H9 (cell line): Measurements from ENCODE around the gene FYN. TPM values are rescaled to one million over a fixed set of nuclear protein-coding genes. Genes with fewer than 3 reads are reported as not detected.

ENCODE experiments used
- DNase-seq: peaks from one replicate; pipeline ENCODE4 v3.0.0-alpha.2; 2017
- H2AFZ ChIP-seq: one replicate; pipeline ENCODE4 v1.6.1; 2013; ENCODE audit warnings: mild to moderate bottlenecking, low read length, control low read depth, moderate library complexity
- H2AK5ac ChIP-seq: 2 replicates; pipeline ENCODE4 v1.6.1; 2013; ENCODE audit warnings: low read length, control low read depth, mixed read lengths; ENCODE audit not compliant: insufficient read length
- H2BK120ac ChIP-seq: one replicate; pipeline ENCODE4 v1.6.1; 2013; ENCODE audit warnings: low read depth, mild to moderate bottlenecking, low read length, control low read depth, inconsistent platforms; ENCODE audit not compliant: poor library complexity, severe bottlenecking
- H2BK12ac ChIP-seq: 2 replicates; pipeline ENCODE4 v1.6.1; 2013; ENCODE audit warnings: low read length, control low read depth, mixed read lengths, low read depth; ENCODE audit not compliant: insufficient read length
- H2BK15ac ChIP-seq: 2 replicates; pipeline ENCODE4 v1.6.1; 2013; ENCODE audit warnings: low read depth, low read length, control low read depth
- H2BK20ac ChIP-seq: one replicate; pipeline ENCODE4 v1.6.1; 2013; ENCODE audit warnings: low read depth, mild to moderate bottlenecking, low read length, control low read depth, inconsistent platforms; ENCODE audit not compliant: poor library complexity, severe bottlenecking
- H2BK5ac ChIP-seq: 2 replicates; pipeline ENCODE4 v1.6.1; 2013; ENCODE audit warnings: low read length, control low read depth, mixed read lengths; ENCODE audit not compliant: insufficient read length
- H3K14ac ChIP-seq: 2 replicates; pipeline ENCODE4 v1.6.1; 2013; ENCODE audit warnings: low read length, control low read depth; ENCODE audit not compliant: insufficient read depth
- H3K18ac ChIP-seq: 2 replicates; pipeline ENCODE4 v1.6.1; 2013; ENCODE audit warnings: low read depth, mild to moderate bottlenecking, mixed read lengths, low read length, control low read depth; ENCODE audit not compliant: insufficient read length
- H3K23ac ChIP-seq: 2 replicates; pipeline ENCODE4 v1.6.1; 2013; ENCODE audit warnings: low read length, control low read depth, mixed read lengths, low read depth; ENCODE audit not compliant: insufficient read length
- H3K23me2 ChIP-seq: 2 replicates; pipeline ENCODE4 v1.6.1; 2013; ENCODE audit warnings: low read depth, mild to moderate bottlenecking, mixed read lengths, low read length, control low read depth; ENCODE audit not compliant: insufficient read length, poor library complexity, severe bottlenecking
- H3K27ac ChIP-seq: 2 replicates; pipeline ENCODE4 v1.5.1; 2013; ENCODE audit warnings: low read length, control low read depth, mixed read lengths, low read depth; ENCODE audit not compliant: insufficient read length
- H3K27me3 ChIP-seq: 2 replicates; pipeline ENCODE4 v1.6.1; 2013; ENCODE audit warnings: low read length, control low read depth, inconsistent platforms; ENCODE audit not compliant: insufficient read depth
- H3K4ac ChIP-seq: 2 replicates; pipeline ENCODE4 v1.6.1; 2013; ENCODE audit warnings: low read depth, mild to moderate bottlenecking, control low read depth, inconsistent platforms, low read length, moderate library complexity
- H3K4me1 ChIP-seq: 2 replicates; pipeline ENCODE4 v1.6.1; 2013; ENCODE audit warnings: low read length, control low read depth, inconsistent platforms; ENCODE audit not compliant: insufficient read depth
- H3K4me2 ChIP-seq: 2 replicates; pipeline ENCODE4 v1.6.1; 2013; ENCODE audit warnings: low read length, control low read depth, mixed read lengths; ENCODE audit not compliant: insufficient read length, insufficient read depth
- H3K56ac ChIP-seq: 2 replicates; pipeline ENCODE4 v1.6.1; 2013; ENCODE audit warnings: low read depth, mild to moderate bottlenecking, mixed read lengths, low read length, control low read depth; ENCODE audit not compliant: insufficient read length
- H3K79me1 ChIP-seq: 2 replicates; pipeline ENCODE4 v1.6.1; 2013; ENCODE audit warnings: low read depth, mild to moderate bottlenecking, moderate library complexity, low read length, control low read depth, inconsistent platforms; ENCODE audit not compliant: insufficient read depth, poor library complexity, severe bottlenecking
- H3K79me2 ChIP-seq: 2 replicates; pipeline ENCODE4 v1.6.1; 2013; ENCODE audit warnings: low read length, control low read depth, inconsistent platforms; ENCODE audit not compliant: insufficient read depth
- H3K9ac ChIP-seq: 2 replicates; pipeline ENCODE4 v1.6.1; 2013; ENCODE audit warnings: low read length, control low read depth, mixed read lengths; ENCODE audit not compliant: insufficient read length; ENCODE audit errors: extremely low read depth
- H3K9me3 ChIP-seq: one replicate; pipeline ENCODE4 v1.6.1; 2013; ENCODE audit warnings: low read depth, low read length, inconsistent platforms; ENCODE audit not compliant: control insufficient read depth
- H3T11ph ChIP-seq: one replicate; pipeline ENCODE4 v1.6.1; 2013; ENCODE audit warnings: mild to moderate bottlenecking, low read length, control low read depth, inconsistent platforms
- H4K20me1 ChIP-seq: one replicate; pipeline ENCODE4 v1.6.1; 2013; ENCODE audit not compliant: control insufficient read depth, insufficient read length, insufficient read depth
- H4K5ac ChIP-seq: 2 replicates; pipeline ENCODE4 v1.6.1; 2013; ENCODE audit warnings: low read depth, mild to moderate bottlenecking, mixed read lengths, low read length, control low read depth; ENCODE audit not compliant: insufficient read length
- H4K8ac ChIP-seq: replicated peaks from 2 replicates; pipeline ENCODE4 v1.6.1; 2013; ENCODE audit warnings: low read length, control low read depth, mixed read lengths, low read depth; ENCODE audit not compliant: insufficient read length
- H4K91ac ChIP-seq: 2 replicates; pipeline ENCODE4 v1.6.1; 2013; ENCODE audit warnings: low read depth, mild to moderate bottlenecking, moderate library complexity, mixed read lengths, low read length, control low read depth; ENCODE audit not compliant: insufficient read length
- H3K27ac Mint-ChIP-seq, 3 experiments: 2 replicates in 2 of 3; 3 replicates in 1 of 3; pipeline ENCODE4 v1.8.0; 2020 to 2021; ENCODE audit warnings: mixed read lengths in 3 of 3, mild to moderate bottlenecking in 1 of 3, moderate library complexity in 1 of 3
- H3K27me3 Mint-ChIP-seq: 2 replicates; pipeline ENCODE4 v1.8.0; 2021; ENCODE audit warnings: low read depth, mild to moderate bottlenecking, moderate library complexity, mixed read lengths
- H3K36me3 Mint-ChIP-seq, 3 experiments: 2 replicates in 2 of 3; 3 replicates in 1 of 3; pipeline ENCODE4 v1.8.0; 2020 to 2021; ENCODE audit warnings: low read depth in 3 of 3, mixed read lengths in 3 of 3; ENCODE audit not compliant: insufficient read depth in 1 of 3
- H3K4me1 Mint-ChIP-seq, 2 experiments: 2 replicates each; pipeline ENCODE4 v1.8.0; 2020; ENCODE audit warnings: mixed read lengths in 2 of 2
- H3K4me3 Mint-ChIP-seq, 2 experiments: 2 replicates in 1 of 2; 3 replicates in 1 of 2; pipeline ENCODE4 v1.8.0; 2020 to 2021; ENCODE audit warnings: mild to moderate bottlenecking in 2 of 2, mixed read lengths in 2 of 2, moderate library complexity in 1 of 2
- H3K9me3 Mint-ChIP-seq, 2 experiments: 2 replicates in 1 of 2; 3 replicates in 1 of 2; pipeline ENCODE4 v1.8.0; 2020; ENCODE audit warnings: mild to moderate bottlenecking in 2 of 2, mixed read lengths in 2 of 2, moderate library complexity in 1 of 2
- CTCF ChIP-seq: fragments of 200-600 bp; sonication (generic); conservative IDR thresholded peaks from 3 replicates; pipeline ENCODE4 v1.8.0; 2021; ENCODE audit warnings: antibody characterized with exemption, mild to moderate bottlenecking
- WGBS: extraction: QIAGEN DNeasy Blood & Tissue Kit; methylation state at CpG from one replicate; pipeline ENCODE4 v1.1.7; 2013; ENCODE audit warnings: missing lambda C conversion rate, low lambda C conversion rate, mixed read lengths; ENCODE audit not compliant: insufficient read length; ENCODE audit errors: extremely low coverage; 5-methylcytosine and 5-hydroxymethylcytosine counted together
- total RNA-seq: library from RNA; stranded (reverse); gene quantifications from 2 replicates; pipeline ENCODE4 v1.2.1, GENCODE V29; 2021

The FYN gene
- total RNA-seq, 1 experiment from 2014 or later: 64.8 TPM

DNA sequence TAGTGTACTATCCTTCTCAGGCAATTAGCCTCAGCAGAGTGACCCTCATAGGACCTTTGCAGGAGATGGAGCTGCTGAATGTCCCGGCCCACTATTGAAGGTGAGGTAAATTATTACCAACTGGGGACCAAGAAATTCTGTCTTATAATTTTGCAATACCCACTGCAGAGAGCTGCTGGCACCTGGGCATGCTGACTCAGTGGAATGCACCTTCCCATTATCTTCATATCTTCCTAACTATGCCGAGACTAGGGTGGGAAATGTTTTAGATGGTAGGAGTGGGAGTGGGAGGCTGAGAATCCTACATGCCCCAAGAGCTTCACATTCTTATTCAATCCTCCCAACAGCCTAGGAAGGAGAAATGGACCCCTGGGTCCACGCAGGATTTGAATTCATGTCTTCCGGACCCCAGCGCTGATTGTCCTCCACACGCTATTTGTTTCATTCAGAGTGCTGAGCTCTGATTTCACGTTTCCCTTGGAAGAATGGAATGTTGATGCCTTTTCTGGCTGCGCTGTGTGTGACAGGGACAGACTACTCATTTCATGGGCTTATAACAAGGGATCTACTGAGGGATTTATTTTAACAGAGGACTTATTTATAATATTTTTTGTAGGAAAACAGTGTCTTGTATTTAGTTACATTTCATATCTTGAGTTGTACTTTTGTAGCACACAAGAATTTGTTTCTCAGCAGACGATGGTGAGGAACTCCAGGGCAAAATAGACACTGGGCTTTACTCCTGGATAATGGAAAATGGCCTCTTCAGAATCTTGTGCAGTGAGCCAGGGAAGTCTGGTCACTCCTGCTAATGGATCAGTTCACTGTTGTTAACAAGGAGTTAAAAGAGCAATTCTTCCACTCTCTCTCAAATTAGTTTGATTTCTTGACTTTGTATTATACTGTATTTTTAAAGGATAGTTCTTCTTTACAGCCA lies 66.4 kb downstream of the FYN start:
- no peak overlapping the region for H3K27ac ChIP-seq
- no peaks in the 10 kb centered on the region for H3K27me3 Mint-ChIP-seq
- H3K56ac ChIP-seq: no peak overlapping the region

More for the DNA sequence above, 66.4 kb downstream of the FYN start:
- Histone ChIP-seq H3T11ph (no peak overlapping the region), H4K91ac (no peak overlapping the region), H3K4me1 (no peaks in the 10 kb centered on the region), H2AK5ac (no peak overlapping the region), H4K5ac (no peak overlapping the region), H3K23me2 (no peaks in the 10 kb centered on the region), H3K79me2 (no peaks in the 10 kb centered on the region), H2BK12ac (no peak overlapping the region), H3K18ac (no peak overlapping the region), H3K4ac (no peak overlapping the region), H3K23ac (no peak overlapping the region), H4K20me1 (no peaks in the 10 kb centered on the region), H4K8ac (no peak overlapping the region), H3K14ac (no peak overlapping the region), H2BK120ac (no peak overlapping the region), H3K79me1 (no peaks in the 10 kb centered on the region), H3K9me3 (no peaks in the 10 kb centered on the region), H3K9ac (no peak overlapping the region), H3K27me3 (no peaks in the 10 kb centered on the region), H2BK15ac (no peak overlapping the region), H2BK20ac (no peak overlapping the region), H2AFZ (no peak overlapping the region), H3K4me2 (no peak overlapping the region), H2BK5ac (no peak overlapping the region)
- H3K9me3 Mint-ChIP-seq: no peaks in the 10 kb centered on the region
- H3K4me3 Mint-ChIP-seq: no peak overlapping the region
- peaks cover 0 to 3% (median 0%) of the 10 kb centered on the region in 3 experiments; a peak in 1 of 7 replicates for H3K36me3 Mint-ChIP-seq
- TF ChIP-seq CTCF: no peak
- peak overlapping the region in 2 of 3 experiments; percentile 6 to 36; a peak in 2 of 7 replicates for H3K27ac Mint-ChIP-seq
- no peak for DNase-seq
- H3K4me1 Mint-ChIP-seq: peaks cover 12 to 15% of the 10 kb centered on the region in 2 experiments; a peak in 3 of 4 replicates
- no CpG with 5 or more reads among the region's 9 CpGs for WGBS
